Mucosa of gallbladder (tissue), 1 donor: ENCODE measurements around the gene TBC1D25. TPM values are rescaled to one million over a fixed set of nuclear protein-coding genes. Genes with fewer than 3 reads are reported as not detected.
"Not testable (repeated sequence)": the region's sequence is repeated elsewhere in the genome, so short reads cannot be mapped to it uniquely, and the experiment has no call there.

Source experiments
- DNase-seq: peaks from one replicate; pipeline ENCODE4 v3.0.0-alpha.2; 2020; ENCODE audit warnings: low spot score
- total RNA-seq: library from RNA; stranded (reverse); gene quantifications from one replicate; pipeline ENCODE4 v1.2.1, GENCODE V29; 2021
- donor health status: DM: no; HTN: no; CAD: no.

The TBC1D25 gene
- total RNA-seq, 1 donor from 2014 or later = 17.8 TPM

- no peak for DNase-seq
Observed at GRCh38 chrX:48516285-48516684, 23.2 kb upstream of the TBC1D25 start.

DNA sequence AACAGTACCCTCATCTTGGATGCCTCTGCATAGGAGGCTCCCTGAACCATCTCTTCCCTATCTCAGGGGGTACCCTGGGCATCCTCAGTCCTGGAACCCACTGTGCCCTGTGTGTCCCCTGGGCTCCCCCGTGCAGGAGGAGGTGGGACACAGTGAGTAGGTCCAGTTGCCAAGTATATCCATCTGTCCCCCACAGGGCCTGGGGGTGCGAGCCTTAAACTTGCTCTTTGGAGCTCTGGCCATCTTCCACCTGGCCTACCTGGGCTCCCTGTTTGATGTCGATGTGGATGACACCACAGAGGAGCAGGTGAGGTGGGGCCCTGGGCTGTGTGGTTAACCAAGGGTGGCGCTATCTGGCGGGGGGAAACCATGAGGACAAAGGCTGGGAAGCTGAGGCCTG, 22.5 kb upstream of the TBC1D25 start:
- DNase-seq = no peak

DNA sequence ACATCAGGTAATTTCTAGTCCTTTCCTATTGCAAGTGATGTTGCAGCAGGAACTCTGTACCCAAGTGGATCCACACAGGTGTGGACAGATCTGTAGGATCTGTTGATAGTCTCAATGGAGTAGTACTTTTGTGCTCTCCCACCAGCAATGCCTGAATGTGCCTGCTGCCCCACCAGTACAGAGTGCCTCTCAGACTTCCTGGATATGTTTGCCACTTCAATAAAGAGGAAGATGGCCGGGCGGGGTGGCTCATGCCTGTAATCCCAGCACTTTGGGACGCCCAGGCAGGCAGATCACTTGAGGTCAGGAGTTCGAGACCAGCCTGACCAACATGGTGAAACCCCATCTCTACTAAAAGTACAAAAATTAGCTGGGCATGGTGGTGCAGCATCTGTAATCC, 20.0 kb upstream of the TBC1D25 start:
- DNase-seq = not testable (repeated sequence)

GRCh38 chrX:48520455-48520854, 19.1 kb upstream of the TBC1D25 start:
- DNase-seq = no peak

DNA sequence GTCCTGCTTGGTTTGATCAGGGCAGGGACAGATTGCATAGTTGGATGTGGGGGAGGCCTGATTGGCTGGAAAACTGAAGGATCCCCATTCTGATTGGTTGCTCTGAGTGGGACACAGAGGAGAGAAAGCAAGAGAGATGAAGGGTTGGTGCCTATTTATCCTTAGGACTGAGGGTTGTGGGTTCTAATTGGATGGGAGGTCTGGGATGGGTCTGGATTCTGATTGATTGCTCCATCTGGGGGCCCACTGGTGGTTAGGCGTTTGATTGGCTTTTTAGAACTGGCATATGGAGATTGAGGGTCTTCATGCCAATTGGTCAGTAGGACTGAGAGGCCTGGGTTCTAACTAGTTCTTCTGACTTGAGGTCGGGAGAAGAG, 18.6 kb upstream of the TBC1D25 start:
- DNase-seq = no peak

- DNase-seq = peak; percentile 93
Observed at GRCh38 chrX:48521353-48522243, 17.9 kb upstream of the TBC1D25 start, which contains the start of gene EBP. Gene EBP (plus strand): TSS chrX:48521808. CDS start chrX:48523772, 1,964 bp downstream.

GRCh38 chrX:48522291-48522690, 17.2 kb upstream of the TBC1D25 start:
- no peak for DNase-seq

- no peak for DNase-seq
Observed at GRCh38 chrX:48523682-48524081, 15.8 kb upstream of the TBC1D25 start.

GRCh38 chrX:48525853-48526252, 13.7 kb upstream of the TBC1D25 start:
- DNase-seq = not testable (repeated sequence)

DNA sequence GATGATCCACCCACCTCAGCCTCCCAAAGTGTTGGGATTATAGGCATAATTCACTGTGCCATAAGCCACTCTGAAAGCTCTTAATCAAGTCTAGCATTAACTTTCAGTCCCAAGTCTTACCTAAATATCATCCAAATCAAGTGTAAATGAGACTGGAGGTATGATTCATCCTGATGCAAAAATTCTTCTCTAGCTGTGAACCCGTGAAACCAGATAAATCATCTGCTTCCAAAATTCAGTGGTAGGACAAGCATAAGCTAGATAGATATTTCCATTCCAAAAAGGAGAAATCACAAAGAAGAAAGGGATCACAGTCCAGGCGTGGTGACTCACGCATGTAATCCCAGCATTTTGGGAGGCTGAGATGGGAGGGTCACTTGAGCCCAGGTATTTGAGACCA, 8.8 kb upstream of the TBC1D25 start:
- no peak for DNase-seq

- DNase-seq = no peak
Observed at GRCh38 chrX:48531358-48531959, 8.1 kb upstream of the TBC1D25 start.

- DNase-seq = no peak
Observed at GRCh38 chrX:48532161-48532560, 7.4 kb upstream of the TBC1D25 start.

GRCh38 chrX:48533165-48533564, 6.3 kb upstream of the TBC1D25 start:
- DNase-seq = no peak

GRCh38 chrX:48538641-48539344, 721 bp upstream of the TBC1D25 start:
- no peak for DNase-seq

DNA sequence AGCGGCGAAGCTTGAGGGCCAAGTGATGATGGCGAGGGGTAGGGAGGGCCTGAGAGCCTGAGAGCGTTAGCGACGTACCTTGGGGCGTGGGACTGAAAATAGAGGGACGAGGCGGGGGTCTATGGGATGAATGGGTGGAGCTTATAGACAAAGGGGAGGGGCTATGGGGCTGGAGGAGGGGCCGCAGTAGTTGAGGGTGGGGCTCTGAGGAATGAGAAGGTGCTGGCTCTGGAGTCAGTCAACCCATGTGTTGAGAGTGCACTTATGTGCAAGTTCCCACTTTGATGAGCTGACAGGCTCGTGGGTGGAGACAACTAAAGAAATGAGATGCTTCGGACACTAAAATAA, 488 bp downstream of the TBC1D25 start:
- peak; percentile 18 for DNase-seq

DNA sequence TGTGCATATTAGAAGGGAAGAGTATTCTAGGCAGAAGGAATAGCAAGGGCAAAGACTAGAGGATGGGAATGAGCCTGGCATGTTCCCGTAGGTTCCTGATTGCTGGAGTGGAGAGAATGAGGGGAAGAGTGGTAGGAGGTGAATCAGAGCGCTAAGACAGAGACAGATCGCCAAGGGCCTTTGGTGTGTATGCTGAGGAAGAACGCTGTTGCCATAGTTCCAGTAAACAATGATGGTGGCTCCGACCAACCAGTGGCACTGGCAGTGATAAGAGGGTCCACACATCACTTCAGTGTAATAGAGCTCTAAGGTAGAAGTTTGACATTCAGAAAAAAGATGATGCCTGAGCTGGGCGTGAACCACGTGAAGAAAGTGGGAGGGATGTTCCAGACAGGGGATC, 966 bp downstream of the TBC1D25 start:
- no peak for DNase-seq

DNA sequence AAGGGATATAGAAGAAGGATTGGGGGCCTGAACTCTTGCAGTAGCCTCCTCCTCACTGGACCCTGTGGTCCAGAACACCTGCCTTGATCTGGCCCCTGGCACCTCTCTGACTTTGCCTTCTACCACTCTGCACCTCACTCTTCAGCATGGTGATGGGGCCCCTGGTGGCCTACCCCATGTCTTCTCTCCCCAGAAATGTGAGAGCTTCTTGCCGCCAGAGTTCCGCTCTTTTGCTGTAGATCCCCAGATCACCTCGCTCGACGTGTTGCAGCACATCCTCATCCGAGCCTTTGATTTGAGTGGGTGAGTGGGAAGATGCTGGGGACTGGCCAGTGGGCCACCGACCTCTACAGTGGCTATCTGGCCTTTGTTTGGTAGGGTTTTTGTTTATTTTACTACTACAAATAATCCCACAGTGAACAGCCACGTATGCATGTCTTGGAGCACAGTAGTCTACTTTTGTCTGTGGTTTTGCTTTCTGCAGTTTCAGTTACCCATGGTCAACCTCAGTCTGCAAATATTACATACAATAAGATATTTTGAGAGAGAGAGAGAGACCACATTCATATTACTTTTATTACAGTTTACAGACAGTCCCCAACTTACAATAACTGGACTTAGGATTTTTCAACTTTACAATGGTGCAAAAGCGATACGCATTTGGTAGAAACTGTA, 1.8 kb downstream of the TBC1D25 start:
- no peak for DNase-seq

GRCh38 chrX:48548871-48549270, 9.4 kb downstream of the TBC1D25 start:
- DNase-seq = no peak

- DNase-seq = not testable (repeated sequence)
Observed at GRCh38 chrX:48555731-48556325, 16.3 kb downstream of the TBC1D25 start.

DNA sequence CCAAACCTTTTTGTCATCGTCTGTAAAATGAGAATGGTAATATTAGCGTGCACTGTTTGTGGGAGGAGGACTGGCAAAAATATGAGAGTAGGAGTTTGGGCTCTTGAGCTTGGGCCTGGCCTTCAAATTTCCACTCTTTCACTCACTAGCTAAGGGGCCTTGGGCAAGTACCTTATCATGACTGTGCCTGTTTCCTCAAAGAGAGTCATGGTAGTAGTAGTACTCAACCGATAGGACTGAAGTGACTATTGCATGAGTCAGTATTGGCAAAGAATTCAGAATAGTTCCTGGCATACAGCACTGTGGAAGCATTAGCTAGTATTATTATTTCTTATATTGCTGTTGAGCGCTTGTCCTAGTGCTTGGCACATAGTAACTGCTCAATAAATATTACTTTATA, 18.8 kb downstream of the TBC1D25 start:
- no peak for DNase-seq

GRCh38 chrX:48559636-48560035, 20.1 kb downstream of the TBC1D25 start:
- DNase-seq = no peak

DNA sequence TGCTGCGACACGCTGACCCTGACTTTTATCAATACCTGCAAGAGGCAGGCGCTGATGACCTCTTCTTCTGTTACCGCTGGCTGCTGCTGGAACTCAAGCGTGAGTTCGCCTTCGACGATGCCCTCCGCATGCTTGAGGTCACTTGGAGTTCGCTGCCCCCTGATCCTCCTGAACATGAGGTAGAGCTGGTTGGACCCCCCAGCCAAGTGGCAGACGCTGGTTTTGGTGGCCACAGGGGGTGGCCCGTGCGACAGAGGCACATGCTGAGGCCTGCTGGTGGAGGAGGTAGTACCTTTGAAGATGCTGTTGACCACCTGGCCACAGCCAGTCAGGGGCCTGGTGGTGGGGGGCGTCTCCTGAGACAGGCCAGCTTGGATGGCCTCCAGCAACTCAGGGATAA, 20.5 kb downstream of the TBC1D25 start:
- no peak for DNase-seq
